Lung (tissue), 12 donors: ENCODE measurements around the gene CDADC1. TPM values are rescaled to one million over a fixed set of nuclear protein-coding genes. Genes with fewer than 3 reads are reported as not detected.

Experiments
- ATAC-seq: fragments of 200-7000 bp; cut with Tn5 transposase; one replicate; pipeline ENCODE4 v1.9.1; 2020; ENCODE audit warnings: moderate number of reproducible peaks; ENCODE audit not compliant: insufficient read depth, low FRiP score
- DNase-seq, 3 donors: peaks; one replicate each; pipeline ENCODE4 v3.0.0-alpha.2; 2013 to 2017
- H3K27ac ChIP-seq, 2 donors: one replicate each; pipeline ENCODE4 v1.5.1; 2013; ENCODE audit warnings: mild to moderate bottlenecking in 2 of 2, moderate library complexity in 2 of 2, control low read depth in 1 of 2, inconsistent platforms in 1 of 2, low read depth in 1 of 2, low read length in 1 of 2
- H3K27me3 ChIP-seq, 3 donors: one replicate each; pipeline ENCODE4 v1.5.1; 2013; ENCODE audit warnings: low read length in 2 of 3; ENCODE audit not compliant: control insufficient read depth in 3 of 3, insufficient read depth in 3 of 3
- H3K36me3 ChIP-seq, 4 donors: one replicate each; pipeline ENCODE4 v1.5.1; 2013; ENCODE audit warnings: low read length in 4 of 4, mild to moderate bottlenecking in 1 of 4, moderate library complexity in 1 of 4; ENCODE audit not compliant: control insufficient read depth in 4 of 4, insufficient read depth in 4 of 4
- H3K4me1 ChIP-seq, 5 donors: one replicate each; pipeline ENCODE4 v1.5.1; 2013; ENCODE audit warnings: low read length in 5 of 5, mild to moderate bottlenecking in 2 of 5, moderate library complexity in 1 of 5; ENCODE audit not compliant: control insufficient read depth in 5 of 5, insufficient read depth in 5 of 5
- H3K4me3 ChIP-seq: one replicate; pipeline ENCODE4 v1.5.1; 2013; ENCODE audit warnings: mild to moderate bottlenecking, control low read depth, moderate library complexity
- H3K9ac ChIP-seq, 2 donors: one replicate each; pipeline ENCODE4 v1.5.1; 2013; ENCODE audit warnings: low read length in 2 of 2, control low read depth in 1 of 2; ENCODE audit not compliant: insufficient read depth in 1 of 2
- H3K9me3 ChIP-seq, 4 donors: one replicate each; pipeline ENCODE4 v1.5.1; 2013; ENCODE audit warnings: low read length in 3 of 4, mild to moderate bottlenecking in 1 of 4, moderate library complexity in 1 of 4; ENCODE audit not compliant: control insufficient read depth in 4 of 4, insufficient read depth in 3 of 4
- CTCF ChIP-seq: IDR thresholded peaks from 2 replicates; pipeline ENCODE4 v1.5.1; 2012; ENCODE audit warnings: mild to moderate bottlenecking; ENCODE audit errors: control extremely low read depth, extremely low read depth
- WGBS, 2 donors: extraction: QIAGEN DNeasy Blood & Tissue Kit; methylation state at CpG; one replicate each; pipeline ENCODE4 v1.1.7; 2013; 5-methylcytosine and 5-hydroxymethylcytosine counted together
- polyA plus RNA-seq, 2 donors: library from polyadenylated mRNA; stranded (reverse); fragments of 200-250 nt; gene quantifications; one replicate each; pipeline ENCODE4 v1.2.1, GENCODE V29; 2013
- total RNA-seq, 2 donors: library from RNA; depleted of rRNA in 1 of 2; stranded (reverse); fragments of >200 nt in 1 of 2; gene quantifications; one replicate each; pipeline ENCODE4 v1.2.1, GENCODE V29; 2014 to 2021
- donor health status: control.
- donor health status: control.
- donor health status: Bipolar disorder and iron deficiency.
- donor health status: healthy.
- donor health status: DM: yes; HTN: yes; CAD: no.

The CDADC1 gene
- total and polyA plus RNA-seq, 4 donors = 5.2 to 11.6 (median 7.1) TPM

GRCh38 chr13:49210114-49210513, 37.6 kb upstream of the CDADC1 start:
- Histone ChIP-seq H3K36me3 (peaks cover 8 to 15% (median 11%) of the 10 kb centered on the region in 4 donors), H3K27ac (no peak overlapping the region), H3K9me3 (no peaks in the 10 kb centered on the region), H3K9ac (no peak overlapping the region), H3K27me3 (no peaks in the 10 kb centered on the region), H3K4me1 (peaks cover 0 to 3% (median 0%) of the 10 kb centered on the region in 5 donors), H3K4me3 (no peak overlapping the region)
- TF ChIP-seq CTCF = no peak
- 95 to 96% methylated on average over 1 of the region's 1 CpG for WGBS, 2 donors
- DNase-seq (no peak), ATAC-seq (no peak)

- H3K27me3 ChIP-seq = no peaks in the 10 kb centered on the region
- no peak for ATAC-seq
- peaks cover 8 to 15% (median 11%) of the 10 kb centered on the region in 4 donors for H3K36me3 ChIP-seq
- H3K27ac ChIP-seq = no peak overlapping the region
- H3K9me3 ChIP-seq = no peaks in the 10 kb centered on the region
- 86 to 91% methylated on average over 5 of the region's 5 CpGs for WGBS, 2 donors
- DNase-seq = no peak
- no peak overlapping the region for H3K9ac ChIP-seq
- H3K4me3 ChIP-seq = no peak overlapping the region
- no peak for TF ChIP-seq CTCF
- H3K4me1 ChIP-seq = peaks cover 0 to 3% (median 0%) of the 10 kb centered on the region in 5 donors
Observed at GRCh38 chr13:49210669-49211068, 37.1 kb upstream of the CDADC1 start.

GRCh38 chr13:49213539-49213938, 34.2 kb upstream of the CDADC1 start:
- Histone ChIP-seq H3K4me3 (no peak overlapping the region), H3K27me3 (peaks cover 0 to 19% (median 12%) of the 10 kb centered on the region in 3 donors), H3K9ac (no peak overlapping the region), H3K36me3 (peaks cover 0 to 6% (median 4%) of the 10 kb centered on the region in 4 donors), H3K4me1 (peaks cover 0 to 6% (median 4%) of the 10 kb centered on the region in 5 donors), H3K27ac (no peak overlapping the region), H3K9me3 (peaks cover 0 to 4% (median 0%) of the 10 kb centered on the region in 4 donors)
- no peak for TF ChIP-seq CTCF
- no peak for ATAC-seq
- DNase-seq = no peak
- WGBS, 2 donors = 70 to 88% methylated on average over 1 of the region's 1 CpG
